ENCODE results near the gene URAD. TPM values are rescaled to one million over a fixed set of nuclear protein-coding genes. Genes with fewer than 3 reads are reported as not detected.

URAD gene
- total and polyA plus RNA-seq, 2 experiments from 2014 or later = not detected

DNA sequence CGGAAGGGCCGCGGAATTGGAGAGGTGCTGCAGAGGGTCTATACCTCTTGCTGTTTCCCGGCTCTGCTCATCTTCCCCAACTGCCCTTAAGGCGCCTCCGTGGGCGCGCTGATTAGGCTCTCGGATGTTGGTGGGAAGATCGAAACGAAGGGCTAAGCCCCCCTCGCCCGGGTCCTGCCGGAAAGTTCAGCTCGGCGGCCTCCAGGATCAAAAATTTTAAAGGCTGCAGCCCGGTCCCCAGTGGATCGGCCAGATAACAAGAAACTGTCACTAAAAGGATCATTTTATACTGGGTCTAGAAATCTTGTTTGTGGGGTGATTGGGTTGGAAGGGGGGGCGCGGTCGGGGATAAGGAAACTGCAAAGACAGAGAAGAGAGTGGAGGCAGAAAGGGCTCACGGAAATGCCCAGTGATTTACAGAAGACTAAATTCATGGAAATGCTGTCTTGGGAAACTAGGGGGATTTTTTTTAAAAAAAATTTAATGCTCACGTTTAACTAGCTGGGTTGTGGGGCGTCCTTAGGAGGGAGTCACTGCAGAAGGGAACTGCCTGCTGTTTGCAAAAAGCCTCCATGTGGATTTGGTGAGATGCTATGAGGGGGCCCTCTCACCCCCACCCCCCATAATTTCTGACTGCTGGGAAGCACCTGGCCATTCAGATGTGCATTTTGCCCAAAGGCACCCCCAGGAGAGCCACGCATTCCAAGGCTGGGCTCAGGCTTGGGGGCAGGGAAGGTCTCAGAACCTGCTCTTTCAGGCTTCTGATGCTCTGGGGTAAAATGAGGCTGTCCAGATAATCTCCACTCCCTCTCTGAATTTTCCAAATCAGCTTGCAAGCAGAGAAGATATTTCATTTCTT lies 27.0 kb downstream of the URAD start:
- TF ChIP-seq, protein P1, sequence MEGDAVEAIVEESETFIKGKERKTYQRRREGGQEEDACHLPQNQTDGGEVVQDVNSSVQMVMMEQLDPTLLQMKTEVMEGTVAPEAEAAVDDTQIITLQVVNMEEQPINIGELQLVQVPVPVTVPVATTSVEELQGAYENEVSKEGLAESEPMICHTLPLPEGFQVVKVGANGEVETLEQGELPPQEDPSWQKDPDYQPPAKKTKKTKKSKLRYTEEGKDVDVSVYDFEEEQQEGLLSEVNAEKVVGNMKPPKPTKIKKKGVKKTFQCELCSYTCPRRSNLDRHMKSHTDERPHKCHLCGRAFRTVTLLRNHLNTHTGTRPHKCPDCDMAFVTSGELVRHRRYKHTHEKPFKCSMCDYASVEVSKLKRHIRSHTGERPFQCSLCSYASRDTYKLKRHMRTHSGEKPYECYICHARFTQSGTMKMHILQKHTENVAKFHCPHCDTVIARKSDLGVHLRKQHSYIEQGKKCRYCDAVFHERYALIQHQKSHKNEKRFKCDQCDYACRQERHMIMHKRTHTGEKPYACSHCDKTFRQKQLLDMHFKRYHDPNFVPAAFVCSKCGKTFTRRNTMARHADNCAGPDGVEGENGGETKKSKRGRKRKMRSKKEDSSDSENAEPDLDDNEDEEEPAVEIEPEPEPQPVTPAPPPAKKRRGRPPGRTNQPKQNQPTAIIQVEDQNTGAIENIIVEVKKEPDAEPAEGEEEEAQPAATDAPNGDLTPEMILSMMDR (IDR thresholded peaks at IDR 0.05; ENCODE audit: low read depth, low read length) = no peak
- peaks cover 100% of the 10 kb centered on the region for H3K27me3 ChIP-seq
- peaks cover 2% of the 10 kb centered on the region for H3K4me1 ChIP-seq (ENCODE audit: low read depth)
- H3K27ac ChIP-seq = no peak overlapping the region
- no peaks in the 10 kb centered on the region for H3K36me3 ChIP-seq
- no peaks in the 10 kb centered on the region for H3K9me3 ChIP-seq (ENCODE audit: low read depth)
- H3K4me3 ChIP-seq = peak overlapping the region; percentile 28
- DNase-seq (ENCODE audit: low read depth in 1 of 2, low spot score in 1 of 2) = no peak

DNA sequence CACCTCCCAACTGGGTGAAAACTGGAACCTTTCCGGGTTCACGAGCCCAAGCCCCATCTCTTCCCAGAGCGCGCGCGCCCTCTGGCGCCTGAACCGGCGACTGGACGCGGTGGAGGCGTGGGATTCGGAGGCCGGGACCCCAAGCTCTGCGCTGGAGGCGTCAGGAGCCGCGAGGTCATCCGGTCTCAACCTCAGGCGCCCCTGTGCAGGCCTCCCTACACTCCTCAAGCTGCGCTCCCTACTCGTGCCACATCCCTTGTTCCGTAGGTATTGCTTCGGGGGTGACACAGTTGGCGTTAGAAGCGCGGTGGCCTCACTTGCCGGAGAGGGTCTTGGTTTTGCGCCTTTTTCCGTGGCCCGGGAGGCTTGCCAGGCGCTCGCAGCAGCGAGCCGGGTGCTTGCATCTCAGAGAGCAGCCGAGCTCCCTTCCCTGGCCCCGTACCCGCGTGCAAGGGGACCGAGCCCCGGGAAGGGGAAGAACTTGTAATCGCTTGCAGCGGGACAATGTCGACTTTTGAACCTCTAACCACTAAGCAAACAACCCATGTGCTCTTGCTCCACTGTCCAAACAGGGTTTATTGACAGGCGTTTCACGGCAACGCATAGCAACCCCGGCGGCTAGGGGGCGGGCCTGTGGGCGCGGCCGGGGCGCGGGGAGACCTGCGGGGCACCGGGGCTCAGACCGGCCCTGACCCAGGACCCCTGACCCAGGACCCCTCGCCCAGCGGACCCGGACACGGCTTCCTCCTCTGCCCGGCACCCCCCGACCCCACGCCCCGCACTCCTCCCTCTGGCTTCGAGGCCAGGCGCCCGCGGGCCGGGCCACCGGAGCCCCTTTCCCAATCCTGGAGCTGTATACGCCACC lies 27.9 kb downstream of the URAD start:
- Histone ChIP-seq H3K27ac (no peak overlapping the region), H3K4me1 (ENCODE audit: low read depth) (peaks cover 2% of the 10 kb centered on the region), H3K36me3 (no peaks in the 10 kb centered on the region), H3K9me3 (ENCODE audit: low read depth) (no peaks in the 10 kb centered on the region), H3K27me3 (peaks cover 100% of the 10 kb centered on the region), H3K4me3 (peak overlapping the region; percentile 28)
- TF ChIP-seq, protein P1 (IDR thresholded peaks at IDR 0.05; ENCODE audit: low read depth, low read length) = peak; percentile 45
- peak; percentile 41 to 50 for DNase-seq (ENCODE audit: low read depth in 1 of 2, low spot score in 1 of 2)

DNA sequence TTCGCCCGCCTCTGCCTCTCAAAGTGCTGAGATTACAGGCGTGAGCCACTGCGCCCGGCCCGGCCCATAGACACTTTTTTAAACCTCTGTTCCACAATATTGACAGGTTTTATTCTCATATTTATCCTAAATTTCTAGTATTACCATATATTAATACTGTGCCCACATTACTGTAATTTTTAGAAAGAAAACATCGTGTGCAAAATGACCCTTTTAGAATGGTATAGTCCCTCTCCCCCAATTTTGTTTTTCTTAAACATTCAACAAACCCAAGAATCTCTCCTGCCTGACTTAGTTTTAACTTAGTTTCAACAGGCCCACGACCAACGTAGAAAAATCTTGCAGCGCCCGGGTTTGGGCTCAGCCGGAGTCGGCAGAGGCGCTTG lies 28.5 kb downstream of the URAD start:
- peaks cover 100% of the 10 kb centered on the region for H3K27me3 ChIP-seq
- TF ChIP-seq, protein P1 (IDR thresholded peaks at IDR 0.05; ENCODE audit: low read depth, low read length) = no peak
- no peak for DNase-seq (ENCODE audit: low read depth in 1 of 2, low spot score in 1 of 2)
- H3K4me1 ChIP-seq (ENCODE audit: low read depth) = peaks cover 2% of the 10 kb centered on the region
- H3K27ac ChIP-seq = no peak overlapping the region
- no peaks in the 10 kb centered on the region for H3K36me3 ChIP-seq
- H3K9me3 ChIP-seq (ENCODE audit: low read depth) = no peaks in the 10 kb centered on the region
- peak overlapping the region; percentile 28 for H3K4me3 ChIP-seq

DNA sequence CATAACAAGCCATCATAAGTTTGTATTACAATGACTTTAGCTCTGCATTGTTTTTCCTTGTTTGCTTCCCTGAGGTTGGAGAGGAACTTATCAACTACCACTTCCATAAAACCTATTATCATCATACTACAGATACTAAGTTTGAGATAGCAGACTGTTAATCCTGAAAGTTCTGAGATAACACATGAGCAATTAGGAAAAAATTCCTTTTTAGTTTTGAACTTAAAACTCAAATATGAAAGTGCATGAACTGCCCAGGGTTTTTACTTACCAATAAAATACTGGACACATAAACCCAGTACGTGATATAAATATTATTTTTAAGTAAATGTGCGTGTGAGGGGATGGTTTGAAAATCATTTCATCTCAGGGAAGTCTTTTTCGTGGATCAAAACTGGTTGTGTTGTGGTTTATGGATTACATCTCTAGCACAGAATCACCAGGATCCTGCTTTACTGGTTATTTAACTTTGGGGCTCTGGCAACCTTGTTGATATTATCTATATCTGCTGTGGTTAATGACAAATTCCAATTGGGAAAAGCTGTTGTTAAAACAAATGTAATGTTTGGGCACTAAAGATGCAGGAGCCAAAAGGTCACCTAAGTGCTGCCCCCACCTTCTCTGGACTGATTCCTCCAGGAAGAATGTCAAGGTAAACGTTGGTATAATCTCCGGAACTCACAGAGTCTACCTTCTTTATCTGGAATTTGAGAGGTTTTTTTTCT lies 31.8 kb downstream of the URAD start:
- no peaks in the 10 kb centered on the region for H3K36me3 ChIP-seq
- no peaks in the 10 kb centered on the region for H3K9me3 ChIP-seq (ENCODE audit: low read depth)
- H3K27ac ChIP-seq = no peak overlapping the region
- H3K4me1 ChIP-seq (ENCODE audit: low read depth) = peaks cover 2% of the 10 kb centered on the region
- no peak for DNase-seq (ENCODE audit: low read depth in 1 of 2, low spot score in 1 of 2)
- TF ChIP-seq, protein P1 (IDR thresholded peaks at IDR 0.05; ENCODE audit: low read depth, low read length) = no peak
- H3K4me3 ChIP-seq = no peak overlapping the region
- H3K27me3 ChIP-seq = peaks cover 100% of the 10 kb centered on the region

DNA sequence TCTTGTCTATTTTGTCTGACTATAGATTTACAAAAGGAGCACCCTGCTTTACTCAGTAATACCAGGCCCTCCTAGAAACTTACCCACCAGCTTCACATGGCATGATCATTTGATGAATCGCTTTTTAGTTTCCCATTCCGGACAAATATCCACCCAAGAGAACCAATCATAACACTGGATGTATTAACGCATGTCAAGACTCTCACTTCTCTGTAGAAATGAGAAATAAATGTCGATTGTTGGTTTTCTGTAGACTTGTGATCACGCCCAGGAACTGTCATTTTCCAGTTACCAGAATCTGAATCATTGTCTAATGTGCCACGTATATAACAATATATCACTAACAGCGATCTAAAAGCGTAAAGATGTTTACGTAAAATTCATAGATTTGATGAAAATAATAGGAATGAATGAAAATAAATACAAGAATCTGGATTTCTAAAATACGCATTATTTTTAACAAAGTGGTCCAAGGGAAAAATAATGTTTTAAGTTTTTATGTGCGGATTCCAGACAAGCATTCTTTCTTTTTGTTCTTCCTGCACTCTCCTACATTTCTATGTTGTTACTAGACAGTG lies 33.4 kb downstream of the URAD start:
- H3K27me3 ChIP-seq = peaks cover 100% of the 10 kb centered on the region
- DNase-seq (ENCODE audit: low read depth in 1 of 2, low spot score in 1 of 2) = no peak
- H3K27ac ChIP-seq = no peak overlapping the region
- H3K9me3 ChIP-seq (ENCODE audit: low read depth) = no peaks in the 10 kb centered on the region
- TF ChIP-seq, protein P1 (IDR thresholded peaks at IDR 0.05; ENCODE audit: low read depth, low read length) = no peak
- no peaks in the 10 kb centered on the region for H3K36me3 ChIP-seq
- no peak overlapping the region for H3K4me3 ChIP-seq
- H3K4me1 ChIP-seq (ENCODE audit: low read depth) = peaks cover under 1% of the 10 kb centered on the region
